ENCODE measurements around the gene BMP6. TPM values are rescaled to one million over a fixed set of nuclear protein-coding genes. Genes with fewer than 3 reads are reported as not detected.

The BMP6 gene
- total RNA-seq, 1 donor = 1.7 TPM

DNA sequence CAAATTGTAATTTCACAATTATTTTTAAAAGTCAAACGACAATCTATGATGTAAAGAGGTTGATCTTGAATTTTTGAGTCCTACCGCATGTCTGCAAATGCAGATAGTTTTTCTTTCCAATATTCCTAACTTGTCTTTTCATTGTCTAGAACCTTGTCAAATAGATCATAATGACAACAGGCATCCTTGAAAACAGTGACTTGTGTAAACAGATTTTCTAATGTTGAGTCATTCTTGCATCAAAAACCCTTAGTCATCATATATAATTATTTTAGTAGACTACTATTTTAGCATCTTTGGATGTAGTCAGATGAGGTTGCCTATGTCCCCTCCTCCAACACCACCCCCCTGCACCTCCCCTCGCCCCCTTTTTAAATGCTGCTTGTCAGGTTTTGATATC, 43.8 kb downstream of the BMP6 start:
- peak; percentile 9 for DNase-seq (ENCODE audit: low read depth)
- TF ChIP-seq CTCF (IDR thresholded peaks at IDR 0.05; ENCODE audit: insufficient read depth, low read depth, low read length) = no peak
- no peak overlapping the region for H3K4me3 ChIP-seq (ENCODE audit: low read depth, low read length)

DNA sequence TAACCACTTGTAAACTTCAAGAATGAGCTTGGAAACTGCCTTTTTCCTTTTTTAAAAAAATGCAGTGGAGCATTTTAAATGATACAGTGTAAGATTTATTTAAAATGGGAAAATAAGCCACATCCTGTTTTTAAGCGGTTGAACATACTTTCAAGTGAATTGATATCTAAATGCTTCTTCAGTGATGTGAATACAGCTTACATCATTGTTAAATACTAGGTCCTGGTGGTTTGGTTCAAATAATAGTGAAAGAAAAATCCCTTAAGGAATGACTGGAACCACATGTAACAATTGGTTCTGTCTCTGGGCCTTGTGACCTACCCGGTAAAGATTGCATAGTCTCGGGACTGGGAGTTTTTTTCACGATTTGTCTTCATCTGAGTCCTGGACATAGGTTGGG, 44.2 kb downstream of the BMP6 start:
- no peak for TF ChIP-seq CTCF (IDR thresholded peaks at IDR 0.05; ENCODE audit: insufficient read depth, low read depth, low read length)
- no peak for DNase-seq (ENCODE audit: low read depth)
- H3K4me3 ChIP-seq (ENCODE audit: low read depth, low read length) = no peak overlapping the region

GRCh38 chr6:7770601-7771000, 44.7 kb downstream of the BMP6 start:
- H3K4me3 ChIP-seq (ENCODE audit: low read depth, low read length) = no peak overlapping the region
- no peak for DNase-seq (ENCODE audit: low read depth)
- no peak for TF ChIP-seq CTCF (IDR thresholded peaks at IDR 0.05; ENCODE audit: insufficient read depth, low read depth, low read length)

DNA sequence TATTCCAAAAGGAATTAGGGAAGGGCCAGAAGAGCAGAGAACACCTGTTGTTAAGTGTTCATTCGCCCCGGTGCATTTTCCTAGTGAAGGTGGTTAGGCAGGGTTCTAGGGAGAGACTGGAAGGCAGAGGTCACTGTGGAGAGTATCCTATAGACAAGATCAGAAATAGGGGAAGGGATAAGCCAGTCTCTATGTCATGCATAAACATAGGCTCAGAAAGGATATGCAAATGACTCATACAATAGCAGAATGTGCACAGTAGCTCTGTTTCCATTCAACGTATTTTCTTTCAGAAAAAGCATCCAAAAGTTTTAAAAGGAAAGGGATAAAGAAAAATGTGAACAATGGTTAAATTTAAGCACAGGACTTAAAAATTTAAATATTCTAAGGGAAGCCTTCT, 47.4 kb downstream of the BMP6 start:
- TF ChIP-seq CTCF (IDR thresholded peaks at IDR 0.05; ENCODE audit: insufficient read depth, low read depth, low read length) = no peak
- no peak overlapping the region for H3K4me3 ChIP-seq (ENCODE audit: low read depth, low read length)
- no peak for DNase-seq (ENCODE audit: low read depth)

GRCh38 chr6:7773914-7774313, 48.0 kb downstream of the BMP6 start:
- no peak for TF ChIP-seq CTCF (IDR thresholded peaks at IDR 0.05; ENCODE audit: insufficient read depth, low read depth, low read length)
- no peak for DNase-seq (ENCODE audit: low read depth)
- H3K4me3 ChIP-seq (ENCODE audit: low read depth, low read length) = no peak overlapping the region

DNA sequence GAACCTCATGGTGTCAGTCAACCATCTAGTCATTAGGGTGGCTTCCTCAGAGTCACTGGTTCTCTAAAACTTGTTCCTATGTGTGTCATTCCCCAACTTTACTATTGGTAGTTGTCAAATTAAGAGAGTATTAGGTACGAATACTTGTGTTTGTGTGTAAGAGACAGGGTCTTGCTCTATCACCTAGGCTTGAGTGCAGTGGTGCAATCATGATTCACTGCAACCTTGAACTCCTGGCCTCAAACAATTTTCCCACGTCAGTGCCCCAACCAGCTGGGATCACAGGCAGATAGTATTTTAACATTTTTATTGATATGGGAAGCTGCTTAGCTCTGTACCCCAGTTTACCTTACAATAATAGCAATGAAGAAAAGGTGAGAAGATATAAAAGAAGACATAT, 50.6 kb downstream of the BMP6 start:
- TF ChIP-seq CTCF (IDR thresholded peaks at IDR 0.05; ENCODE audit: insufficient read depth, low read depth, low read length) = no peak
- DNase-seq (ENCODE audit: low read depth) = no peak
- H3K4me3 ChIP-seq (ENCODE audit: low read depth, low read length) = no peak overlapping the region

DNA sequence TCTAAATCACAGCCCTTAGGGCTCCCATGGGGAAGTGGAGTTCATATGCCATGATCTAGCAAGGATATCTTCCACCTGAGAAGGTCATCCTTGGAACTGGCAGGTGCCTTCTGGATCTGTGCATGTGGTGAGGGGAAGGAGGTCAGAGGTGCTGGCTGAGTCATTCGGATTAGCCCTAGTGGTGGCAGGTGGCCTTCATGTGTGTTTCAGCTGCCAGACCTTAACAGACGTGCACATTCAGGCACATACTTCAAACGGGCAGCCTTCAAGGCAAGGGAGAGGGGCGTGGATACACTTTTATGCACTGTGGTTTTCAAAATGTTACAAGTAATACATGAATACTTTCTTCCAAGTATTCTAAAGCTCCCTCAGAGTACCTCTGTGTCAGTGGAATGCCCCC, 51.2 kb downstream of the BMP6 start:
- DNase-seq (ENCODE audit: low read depth) = no peak
- TF ChIP-seq CTCF (IDR thresholded peaks at IDR 0.05; ENCODE audit: insufficient read depth, low read depth, low read length) = no peak
- H3K4me3 ChIP-seq (ENCODE audit: low read depth, low read length) = no peak overlapping the region
